Measurements from ENCODE around the gene OSTM1.
"Not testable (repeated sequence)": the region's sequence is repeated elsewhere in the genome, so short reads cannot be mapped to it uniquely, and the experiment has no call there.

OSTM1 gene

GRCh38 chr6:108013787-108014439 is 60.6 kb downstream of the OSTM1 start:
- DNase-seq, result no peak

DNA sequence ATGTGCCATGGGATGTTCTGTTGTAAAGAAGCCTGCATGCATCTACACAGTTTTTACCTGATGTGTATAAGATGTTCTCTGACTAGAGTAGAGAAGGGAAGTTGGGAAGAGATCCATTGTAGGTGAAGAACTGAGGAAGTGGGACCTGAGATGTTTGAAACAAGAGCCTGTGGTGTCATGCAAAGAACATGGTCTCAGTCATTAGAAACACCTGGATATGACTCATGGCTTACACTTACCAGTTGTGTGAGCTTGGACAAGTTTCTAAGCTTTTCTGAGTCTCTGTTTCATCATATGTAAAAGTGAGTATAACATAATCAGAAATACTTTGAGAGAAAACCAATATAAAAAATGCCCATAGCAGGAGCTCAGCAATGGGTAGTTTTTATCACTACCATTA is 64.6 kb downstream of the OSTM1 start:
- DNase-seq, result no peak

- DNase-seq, result not testable (repeated sequence)
Measured at GRCh38 chr6:108009258-108009657, 65.3 kb downstream of the OSTM1 start.

GRCh38 chr6:108008363-108008762 is 66.2 kb downstream of the OSTM1 start:
- no peak for DNase-seq

- DNase-seq, result no peak
Measured at GRCh38 chr6:108005961-108006360, 68.6 kb downstream of the OSTM1 start.

GRCh38 chr6:108004861-108005260 is 69.7 kb downstream of the OSTM1 start:
- no peak for DNase-seq

- no peak for DNase-seq
Measured at GRCh38 chr6:108002365-108003221, 71.9 kb downstream of the OSTM1 start.

- DNase-seq, result no peak
Measured at GRCh38 chr6:108001696-108002231, 72.8 kb downstream of the OSTM1 start.

- not testable (repeated sequence) for DNase-seq
Measured at GRCh38 chr6:108000259-108000658, 74.3 kb downstream of the OSTM1 start.

GRCh38 chr6:107999341-107999740 is 75.2 kb downstream of the OSTM1 start:
- no peak for DNase-seq

- DNase-seq, result no peak
Measured at GRCh38 chr6:107991772-107992550, 82.6 kb downstream of the OSTM1 start.

Measured in NCI-H2029 treated with DMSO at 0.1 percent for 48 hours (cell line).